K562 (cell line): ENCODE measurements around the gene EMILIN1. TPM values are rescaled to one million over a fixed set of nuclear protein-coding genes. Genes with fewer than 3 reads are reported as not detected.

Experiments used
- ATAC-seq: fragments of 200-7000 bp; cut with Tn5 transposase; 3 replicates; pipeline ENCODE4 v1.9.1; 2020; ENCODE audit warnings: moderate library complexity
- BruUV-seq: library from RNA; stranded (reverse); fragments of 400-500 nt; replicated peaks from 2 replicates; lab custom pipeline; 2021; lab: Mats Ljungman, UMichigan
- CTCF ChIA-PET: fragments of 300-600 bp; formaldehyde crosslinking; extraction: SDS; loops from one replicate; lab custom pipeline; 2021; ENCODE audit warnings: low intra/inter-chr PET ratio; lab: Yijun Ruan, JAX
- POLR2A ChIA-PET: fragments of 300-600, 350-650 bp; sonication (Branson Sonifier 250); formaldehyde crosslinking; extraction: SDS; loops from one replicate; lab custom pipeline; 2021; ENCODE audit warnings: antibody characterized with exemption, inconsistent platforms; lab: Yijun Ruan, JAX
- DNase-seq, 4 experiments: peaks; one replicate each; pipeline versions ENCODE4 v3.0.0 to v3.0.0-alpha.2; 2011 to 2018; ENCODE audit warnings: low spot score in 3 of 4, mixed read lengths in 3 of 4; ENCODE audit errors: extremely low read depth in 1 of 4
- FAIRE-seq: peaks from 2 replicates; lab custom pipeline; 2011; peaks lifted over from hg19 to GRCh38; lab: Jason Lieb, UNC
- H2AFZ ChIP-seq: 2 replicates; pipeline ENCODE4 v1.6.0; 2011; ENCODE audit warnings: low read depth, low read length, control low read depth, inconsistent platforms
- H3K27ac ChIP-seq: fragments of 200-600 bp; 3 replicates; pipeline ENCODE4 v1.8.0; 2011; ENCODE audit warnings: low read depth, mild to moderate bottlenecking, control low read depth, inconsistent platforms, low read length, moderate library complexity, mixed read lengths; ENCODE audit errors: extremely low read depth
- H3K27me3 ChIP-seq, 2 experiments: fragments of 300-600 bp in 1 of 2; 2 replicates in 1 of 2; 3 replicates in 1 of 2; pipeline versions ENCODE4 v1.6.0 to v1.8.0; 2011; ENCODE audit warnings: inconsistent platforms in 2 of 2, low read length in 2 of 2, mild to moderate bottlenecking in 1 of 2, mixed read lengths in 1 of 2, moderate library complexity in 1 of 2; ENCODE audit not compliant: control insufficient read depth in 2 of 2, insufficient read depth in 2 of 2
- H3K36me3 ChIP-seq: fragments of 300-600 bp; 3 replicates; pipeline ENCODE4 v1.8.0; 2011; ENCODE audit warnings: mild to moderate bottlenecking, low read length, inconsistent platforms; ENCODE audit not compliant: control insufficient read depth, insufficient read depth
- H3K4me1 ChIP-seq, 2 experiments: fragments of 200-600 bp in 1 of 2; replicated peaks in 1 of 2; 2 replicates in 1 of 2; 3 replicates in 1 of 2; pipeline versions ENCODE4 v1.5.1 to v1.8.0; 2011; ENCODE audit warnings: inconsistent platforms in 2 of 2, low read length in 2 of 2, mild to moderate bottlenecking in 1 of 2, mixed read lengths in 1 of 2, moderate library complexity in 1 of 2; ENCODE audit not compliant: control insufficient read depth in 2 of 2, insufficient read depth in 2 of 2
- H3K4me2 ChIP-seq: 2 replicates; pipeline ENCODE4 v1.6.1; 2011; ENCODE audit warnings: low read length, control low read depth, inconsistent platforms, mixed read lengths; ENCODE audit not compliant: insufficient read depth
- H3K4me3 ChIP-seq: fragments of 200-600 bp; sonication (generic), shearing (Covaris generic); 2 replicates; pipeline ENCODE4 v1.5.1; 2016; ENCODE audit warnings: control low read depth, inconsistent platforms
- H3K79me2 ChIP-seq: fragments of 200-600 bp; 3 replicates; pipeline ENCODE4 v1.8.0; 2011; ENCODE audit warnings: low read length, inconsistent platforms; ENCODE audit not compliant: control insufficient read depth, insufficient read depth
- H3K9ac ChIP-seq, 2 experiments: 2 replicates each; pipeline versions ENCODE4 v1.6.0 to v1.6.1; 2011; ENCODE audit warnings: low read depth in 2 of 2, low read length in 2 of 2, control low read depth in 1 of 2, inconsistent platforms in 1 of 2, mild to moderate bottlenecking in 1 of 2, mixed read lengths in 1 of 2; ENCODE audit not compliant: insufficient read depth in 1 of 2
- H3K9me1 ChIP-seq: one replicate; pipeline ENCODE4 v1.6.0; 2011; ENCODE audit warnings: inconsistent platforms, mild to moderate bottlenecking, low read length, moderate library complexity; ENCODE audit not compliant: control insufficient read depth, insufficient read depth
- H3K9me3 ChIP-seq: replicated peaks from 2 replicates; pipeline ENCODE4 v1.5.1; 2011; ENCODE audit warnings: low read depth, low read length, inconsistent platforms; ENCODE audit not compliant: control insufficient read depth, insufficient read depth
- H4K20me1 ChIP-seq: replicated peaks from 2 replicates; pipeline ENCODE4 v1.6.1; 2011; ENCODE audit warnings: low read length, inconsistent platforms, mixed read lengths; ENCODE audit not compliant: control insufficient read depth, insufficient read depth
- FOXA3 ChIP-seq, 2 experiments: fragments of 450-650 bp in 1 of 2; sonication (generic) in 1 of 2; formaldehyde crosslinking; IDR thresholded peaks in 1 of 2; conservative IDR thresholded peaks in 1 of 2; 2 replicates each; pipeline versions ENCODE4 v1.4.0 to v1.8.0; 2020 to 2022; ENCODE audit warnings: mild to moderate bottlenecking in 2 of 2, missing genetic modification reagents in 1 of 2
- NR2C1 ChIP-seq, 2 experiments: fragments of 450-650 bp; IDR thresholded peaks; 2 replicates each; pipeline ENCODE4 v1.6.1; 2017; ENCODE audit warnings: mild to moderate bottlenecking in 2 of 2, antibody characterized with exemption in 1 of 2, inconsistent platforms in 1 of 2, missing compliant biosample characterization in 1 of 2, missing genetic modification characterization in 1 of 2
- POLR2G ChIP-seq: fragments of 200-400 bp; formaldehyde crosslinking; IDR thresholded peaks from 2 replicates; pipeline ENCODE4 v1.6.1; 2017; ENCODE audit warnings: low read depth, mild to moderate bottlenecking, antibody characterized with exemption, low read length, moderate library complexity
- SP1 ChIP-seq: sonication (generic); formaldehyde crosslinking; IDR thresholded peaks from 2 replicates; pipeline ENCODE4 v1.8.1; 2022; ENCODE audit warnings: mild to moderate bottlenecking, missing genetic modification reagents
- WGBS: fragments of 100-300 bp; shearing (Covaris generic); methylation state at CpG from one replicate; pipeline ENCODE4 v1.1.6; 2016; ENCODE audit warnings: low coverage, mixed read lengths; ENCODE audit not compliant: insufficient coverage; ENCODE audit errors: missing lambda C conversion rate; 5-methylcytosine and 5-hydroxymethylcytosine counted together
- in situ Hi-C: fragments of 300-500 bp; cut with MboI; formaldehyde crosslinking; loops from 4 replicates; pipeline ENCODE4 v1.15.0; 2018; ENCODE audit warnings: inconsistent platforms, mixed read lengths
- intact Hi-C: fragments of 100-400 bp; cut with micrococcal nuclease; formaldehyde crosslinking; loops from 2 replicates; pipeline ENCODE4 v1.14.2; 2022
- polyA plus RNA-seq, 8 experiments: library from polyadenylated mRNA; depleted of rRNA in 4 of 8; stranded (reverse) in 5 of 8; unstranded in 3 of 8; fragments of >200 nt; fragmentation: Nextera tagmentation in 2 of 8; fragmentation: Illumina TruSeq in 1 of 8; extraction: Ambion mirVana in 2 of 8; extraction: Trizol in 1 of 8; gene quantifications; 2 replicates each; pipeline versions ENCODE4 v1.2.1 to v1.2.3, GENCODE V29; 2011 to 2014; ENCODE audit warnings: inconsistent platforms in 1 of 8, missing spikeins in 1 of 8
- total RNA-seq, 7 experiments: library from RNA; depleted of rRNA in 6 of 7; stranded (reverse); fragments of >200 nt in 6 of 7; fragmentation: Illumina TruSeq in 2 of 7; extraction: Trizol in 2 of 7; gene quantifications; 2 replicates each; pipeline versions ENCODE4 v1.2.1 to v1.2.3, GENCODE V29; 2011 to 2021; ENCODE audit warnings: low replicate concordance in 1 of 7

The EMILIN1 gene
- total and polyA plus RNA-seq, 9 of the 15 experiments (the other 6 are each of a cell fraction or from before 2014, with no cell fraction given) = 0.04 to 2.7 (median 0.54) TPM; not detected in 2

DNA sequence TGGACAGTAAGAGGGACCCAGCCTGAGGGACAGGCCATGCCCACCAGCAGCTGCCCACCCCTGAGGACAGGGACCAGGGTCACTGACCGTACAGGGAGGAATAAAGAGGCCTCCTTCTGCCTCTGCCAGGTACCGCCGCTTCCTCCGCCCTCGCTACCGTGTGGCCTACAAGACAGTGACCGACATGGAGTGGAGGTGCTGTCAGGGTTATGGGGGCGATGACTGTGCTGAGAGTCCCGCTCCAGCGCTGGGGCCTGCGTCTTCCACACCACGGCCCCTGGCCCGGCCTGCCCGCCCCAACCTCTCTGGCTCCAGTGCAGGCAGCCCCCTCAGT, 2.2 kb downstream of the EMILIN1 start:
- Histone ChIP-seq H3K9ac (peak overlapping the region in 1 of 2 experiments; percentile 77; a peak in 2 of 4 replicates), H3K79me2 (peaks cover 1% of the 10 kb centered on the region; the same call in 1 of the 3 replicates), H3K9me1 (peaks cover 4% of the 10 kb centered on the region), H3K27me3 (no peaks in the 10 kb centered on the region), H3K4me1 (peaks cover 60 to 62% of the 10 kb centered on the region in 2 experiments), H3K36me3 (no peaks in the 10 kb centered on the region), H3K4me2 (no peak overlapping the region), H4K20me1 (no peaks in the 10 kb centered on the region), H3K9me3 (no peaks in the 10 kb centered on the region), H3K4me3 (no peak overlapping the region), H2AFZ (peak overlapping the region; percentile 90), H3K27ac (peak overlapping the region; percentile 25; the same call in 2 of the 3 replicates)
- BruUV-seq = no TSS peak
- POLR2A ChIA-PET = interaction anchor here (0.6 to 2.3 kb wide), 9 partner anchors 8 to 69 kb away, joined by 3 to 11 read pairs (median 3); partner anchors contain the start of genes AGBL5, OST4 and TCF23
- TF ChIP-seq NR2C1 (IDR thresholded peaks at IDR 0.05) (no peak), NR2C1 (tag; IDR thresholded peaks at IDR 0.05) (no peak), FOXA3 (CRISPR knock-in tag; conservative IDR thresholded peaks at IDR 0.05 in 1 of 2, IDR thresholded peaks at IDR 0.05 in 1 of 2) (0 out of 4 replicates have a peak, but pooled peaks of 1 of the 2 experiments have one; percentile 53), POLR2G (0 out of 2 replicates have a peak, but pooled peaks have one; percentile 10), SP1 (CRISPR knock-in tag) (no peak)
- ATAC-seq = no peak
- WGBS = 95% methylated on average over 10 of the region's 14 CpGs
- no peak for DNase-seq
- CTCF ChIA-PET = interaction anchor here (1.2 kb wide), 1 partner anchor 119 kb away, joined by 6 read pairs; no protein-coding TSS in a partner anchor
- intact Hi-C loops = loop anchor here (2.0 kb wide), 2 partner anchors 30 to 234 kb away; partner anchors contain the start of gene AGBL5
- FAIRE-seq = no peak
- in situ Hi-C loops = no loop called here
